GM18499 (cell line): ENCODE data around the gene SLC31A2.
"Not testable (repeated sequence)": the region's sequence is repeated elsewhere in the genome, so short reads cannot be mapped to it uniquely, and the experiment has no call there.

ENCODE experiments used
- ATAC-seq: cut with Tn5 transposase; IDR thresholded peaks from one replicate; pipeline ENCODE4 v1.9.1; 2021; ENCODE audit warnings: moderate number of reproducible peaks; ENCODE audit not compliant: insufficient read depth, unreplicated experiment

SLC31A2 gene

GRCh38 chr9:113149561-113149960, 1.2 kb upstream of the SLC31A2 start:
- ATAC-seq, result not testable (repeated sequence)

DNA sequence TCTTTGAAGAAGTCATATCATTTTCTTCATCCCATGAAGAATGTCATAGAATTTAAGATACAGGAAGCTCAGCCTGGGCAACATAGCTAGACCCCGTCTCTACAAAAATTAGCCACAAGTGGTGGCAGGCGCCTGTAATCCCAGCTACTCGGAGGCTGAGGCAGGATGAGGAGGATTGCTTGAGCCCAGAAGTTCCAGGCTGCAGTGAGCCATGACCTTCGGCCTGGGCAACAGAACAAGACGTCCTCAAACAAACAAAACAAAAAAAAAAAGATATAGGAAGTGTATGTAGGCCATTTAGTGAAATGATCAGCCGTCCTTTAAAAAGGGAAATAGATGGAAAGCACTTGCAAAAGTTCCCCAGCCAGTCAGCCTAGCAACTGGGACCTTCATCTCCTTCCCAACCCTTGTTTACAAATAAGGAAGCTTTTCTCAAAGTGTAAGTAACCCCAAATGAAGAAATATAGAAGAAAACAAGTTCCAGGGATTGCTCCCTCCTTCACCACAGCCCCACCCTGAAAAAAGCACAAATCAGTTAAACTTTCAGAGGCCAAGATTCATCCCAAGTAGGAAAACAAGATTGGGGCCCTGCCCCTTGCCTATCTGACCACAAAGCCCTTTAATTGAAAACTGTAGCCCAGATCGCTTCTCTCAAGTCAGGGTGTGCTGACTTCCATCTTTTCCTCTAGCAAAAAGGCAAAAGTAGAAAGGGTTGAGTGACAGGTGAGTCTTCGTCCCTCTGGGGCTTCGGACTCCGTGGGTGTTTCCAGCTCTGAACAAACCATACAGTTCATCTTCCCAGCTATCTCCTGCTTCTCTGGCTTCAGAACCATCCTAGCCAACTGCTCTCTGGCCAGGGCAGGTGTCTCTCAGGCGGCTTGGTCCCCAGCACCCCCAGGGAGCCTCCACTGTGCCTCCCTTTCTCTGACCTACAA, 1.2 kb downstream of the SLC31A2 start:
- no peak for ATAC-seq

DNA sequence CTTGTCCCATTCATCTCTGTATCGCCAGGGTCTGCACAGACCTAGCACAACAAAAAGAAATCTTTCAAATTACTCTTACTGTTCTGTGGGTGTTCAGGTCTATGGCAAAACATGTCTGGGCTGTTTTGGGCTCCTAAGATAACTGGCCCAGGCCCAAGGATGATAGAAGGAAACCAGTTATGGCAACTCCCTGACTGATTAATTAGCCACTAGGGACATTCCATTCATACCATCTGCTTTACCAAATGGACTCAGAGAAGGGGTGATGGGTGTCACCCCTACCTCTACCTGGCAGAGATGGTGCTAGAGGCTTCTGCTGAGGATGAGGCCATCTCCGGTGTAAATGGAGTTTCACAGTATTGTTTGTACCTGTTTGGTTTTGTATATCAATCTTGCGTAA, 1.9 kb downstream of the SLC31A2 start:
- no peak for ATAC-seq

- no peak for ATAC-seq
These were observed 2.8 kb downstream of the SLC31A2 start for GRCh38 chr9:113153599-113153998.

GRCh38 chr9:113154471-113154870, 3.7 kb downstream of the SLC31A2 start:
- no peak for ATAC-seq

GRCh38 chr9:113154946-113155345, 4.1 kb downstream of the SLC31A2 start:
- no peak for ATAC-seq

GRCh38 chr9:113155911-113156588, 5.2 kb downstream of the SLC31A2 start:
- no peak for ATAC-seq

DNA sequence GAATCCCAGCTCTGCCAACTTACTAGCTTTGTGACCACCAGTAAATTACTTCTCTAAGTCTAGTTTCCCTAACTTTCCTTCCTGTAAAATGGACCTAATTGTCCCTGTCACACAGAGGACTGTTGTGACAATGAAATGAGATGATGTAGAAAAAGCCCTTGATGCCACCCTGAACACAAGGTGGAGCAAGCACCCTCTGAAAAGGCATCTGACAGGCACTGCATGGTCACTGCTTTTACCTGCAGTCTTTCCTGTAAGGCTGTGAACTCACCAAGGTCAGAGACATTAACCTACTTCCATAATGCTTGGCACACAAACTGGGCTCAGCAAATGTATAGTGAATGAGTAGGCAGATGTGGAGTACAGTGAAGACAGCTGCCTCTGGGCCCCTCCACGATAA, 6.1 kb downstream of the SLC31A2 start:
- ATAC-seq, result no peak

GRCh38 chr9:113158446-113158845, 7.6 kb downstream of the SLC31A2 start:
- no peak for ATAC-seq

DNA sequence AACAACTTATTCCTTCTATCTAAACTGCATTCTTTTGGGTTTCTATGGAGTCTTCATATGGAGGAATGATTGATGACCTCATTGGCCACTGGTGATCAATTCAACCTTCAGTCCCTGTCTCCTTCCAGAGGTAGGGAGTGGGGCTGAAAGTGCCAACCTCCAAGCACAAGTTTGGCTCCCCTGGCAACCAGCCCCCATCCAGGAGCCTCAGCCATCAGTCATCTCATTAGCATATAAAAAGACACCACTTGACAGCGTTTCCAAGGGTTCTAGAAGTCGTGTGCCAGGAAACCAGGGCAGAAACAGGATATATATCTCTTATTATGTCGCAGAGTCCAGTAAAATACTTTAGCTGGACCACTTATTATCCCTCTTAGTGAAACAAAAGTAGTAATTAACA, 9.8 kb downstream of the SLC31A2 start:
- ATAC-seq, result no peak

DNA sequence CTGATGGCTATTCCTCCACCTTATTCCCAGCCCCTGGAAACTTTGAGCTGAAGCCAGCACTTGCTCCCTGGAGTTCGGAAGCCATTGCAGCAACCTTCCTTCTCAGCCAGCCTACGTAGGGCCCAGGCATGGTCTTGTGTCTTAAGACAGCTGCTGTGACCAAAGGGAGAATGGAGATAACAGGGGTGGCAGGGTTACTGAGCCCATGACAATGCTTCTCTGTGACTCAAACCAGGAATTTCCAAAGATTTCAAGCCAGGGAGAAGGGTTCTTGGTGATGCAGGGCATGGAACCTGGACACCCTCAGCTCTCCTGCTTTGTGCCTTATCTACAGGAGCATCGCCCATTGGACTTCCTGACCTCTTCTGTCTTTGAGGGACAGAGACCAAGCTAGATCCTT, 12.2 kb downstream of the SLC31A2 start:
- no peak for ATAC-seq

DNA sequence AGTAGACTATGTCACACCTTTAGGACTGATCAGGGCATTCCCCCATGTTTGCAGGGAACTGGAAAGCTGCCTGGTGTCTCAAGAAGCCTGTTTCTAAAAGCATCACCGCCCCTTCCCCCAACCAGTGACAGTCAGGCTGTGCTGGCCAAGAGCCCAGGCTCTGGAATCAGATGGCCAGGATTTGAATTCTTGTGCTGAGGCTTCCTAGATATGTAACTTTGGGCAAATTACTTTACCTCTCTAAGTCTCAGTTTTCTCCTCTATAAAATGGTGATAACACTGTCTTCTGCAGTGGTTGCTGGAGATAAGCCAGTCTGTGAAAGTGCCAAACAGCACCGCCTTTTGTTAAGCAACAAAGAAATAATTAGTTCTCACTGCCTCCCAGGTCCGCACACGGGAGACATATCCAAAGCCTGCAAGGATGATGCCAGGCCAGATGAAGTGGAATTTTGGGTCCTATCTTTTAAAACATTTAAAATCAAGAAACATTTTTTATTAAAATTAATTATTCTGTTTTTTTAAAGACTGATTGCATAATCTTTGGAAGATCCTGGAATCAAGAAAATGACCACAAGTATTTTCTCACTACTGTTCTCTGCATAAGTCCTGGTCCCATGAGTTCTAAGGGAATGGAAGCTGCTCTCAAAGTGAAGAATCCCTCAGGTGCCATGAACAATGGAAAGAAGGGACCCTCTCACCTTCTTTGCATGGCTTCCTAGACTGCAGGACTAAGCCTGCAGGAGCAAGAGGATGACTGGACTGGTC, 13.9 kb downstream of the SLC31A2 start:
- ATAC-seq, result no peak

DNA sequence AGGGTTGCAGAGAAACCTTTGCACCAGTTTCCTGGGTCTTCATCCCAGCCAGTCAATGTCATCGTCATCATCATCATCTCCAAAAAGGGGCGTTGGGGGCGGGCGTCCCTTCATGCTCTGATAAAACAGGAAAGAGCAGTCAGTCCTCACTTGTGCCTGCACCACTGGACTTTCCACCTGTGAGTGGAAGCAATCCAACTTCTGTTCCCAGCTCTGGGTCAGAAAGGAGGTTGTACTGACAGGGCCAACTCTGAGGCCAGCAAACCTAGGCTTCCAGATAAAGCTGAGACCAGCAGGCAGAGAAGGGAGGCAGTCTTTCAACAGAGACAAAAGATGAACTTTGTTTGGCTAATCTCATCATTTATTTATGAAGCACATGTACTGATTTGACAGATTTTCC, 15.2 kb downstream of the SLC31A2 start:
- no peak for ATAC-seq

- no peak for ATAC-seq
These were observed 18.0 kb downstream of the SLC31A2 start for GRCh38 chr9:113168809-113169208.

- no peak for ATAC-seq
These were observed 22.5 kb downstream of the SLC31A2 start for GRCh38 chr9:113173341-113173740.

- no peak for ATAC-seq
These were observed 26.0 kb downstream of the SLC31A2 start for GRCh38 chr9:113176803-113177202.

DNA sequence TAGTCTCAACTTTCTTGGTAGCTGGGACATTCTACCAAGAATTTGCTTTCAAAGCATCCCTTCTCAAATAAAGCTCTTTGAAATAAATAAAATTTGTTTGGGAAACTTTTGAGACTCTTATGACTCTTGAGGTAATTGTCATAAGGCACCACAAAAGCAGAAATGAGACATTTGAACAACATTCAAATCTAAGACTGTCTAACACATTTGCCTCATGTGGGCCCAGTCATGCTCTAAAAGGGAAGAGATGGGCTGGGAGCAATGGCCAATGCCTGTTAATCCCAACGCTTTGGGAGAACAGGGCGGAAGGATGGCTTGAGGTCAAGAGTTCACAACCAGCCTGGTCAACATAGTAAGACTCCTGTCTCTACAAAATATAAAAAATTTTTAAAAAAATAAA, 26.4 kb downstream of the SLC31A2 start:
- no peak for ATAC-seq

GRCh38 chr9:113178087-113178486, 27.3 kb downstream of the SLC31A2 start:
- no peak for ATAC-seq

DNA sequence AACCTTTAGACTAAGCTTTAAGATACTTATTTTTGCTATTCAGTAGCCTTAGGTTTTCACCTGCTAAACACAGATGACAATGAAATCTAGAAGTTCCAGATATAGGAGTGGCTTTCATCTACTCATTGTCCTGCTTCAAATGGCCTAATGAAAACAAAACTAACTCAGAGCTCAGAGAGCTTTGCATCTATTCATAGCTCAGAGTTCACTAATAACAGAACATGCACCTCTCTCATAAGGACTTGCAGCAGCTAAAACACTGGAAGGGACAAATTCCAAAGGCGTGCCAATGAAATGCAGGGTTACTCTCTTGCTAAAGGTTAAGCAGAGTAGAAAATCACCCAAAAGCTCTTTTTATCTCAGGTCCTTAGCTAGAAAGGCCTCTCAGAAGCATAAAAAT, 29.0 kb downstream of the SLC31A2 start:
- ATAC-seq, result no peak

DNA sequence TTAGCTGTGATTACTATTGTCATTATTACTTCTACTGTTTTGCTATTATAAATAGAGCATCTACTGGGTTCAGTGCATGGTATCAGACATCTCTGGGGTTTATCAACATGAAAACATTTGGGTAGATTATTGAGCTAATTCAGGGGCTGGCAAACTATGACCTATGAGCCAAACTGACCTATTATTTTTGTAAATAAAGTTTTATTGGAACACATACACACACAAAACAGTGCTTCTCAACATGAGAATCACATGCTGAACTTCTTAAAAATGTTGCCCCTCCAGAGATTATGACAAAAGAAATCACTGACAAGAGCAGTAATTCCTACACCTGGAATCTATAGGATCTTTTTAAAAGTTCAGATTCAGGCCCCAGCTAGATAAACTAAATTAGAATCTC, 30.4 kb downstream of the SLC31A2 start:
- ATAC-seq, result no peak

GRCh38 chr9:113183956-113184488, 33.2 kb downstream of the SLC31A2 start:
- ATAC-seq, result no peak
